B cell (primary cell): Measurements from ENCODE around the gene ELAVL2. TPM values are rescaled to one million over a fixed set of nuclear protein-coding genes. Genes with fewer than 3 reads are reported as not detected.

Experiments used
- ATAC-seq: fragments of 200-7000 bp; cut with Tn5 transposase; one replicate; pipeline ENCODE4 v1.10.0; 2021; ENCODE audit warnings: low read depth, mild to moderate bottlenecking, moderate number of reproducible peaks, moderate library complexity
- CTCF ChIA-PET: fragments of 350-600 bp; sonication (Branson Sonifier 250); formaldehyde crosslinking; loops from one replicate; lab custom pipeline; 2021; ENCODE audit warnings: antibody characterized with exemption, inconsistent platforms; lab: Charles Lee
- POLR2A ChIA-PET: fragments of 350-600 bp; sonication (Branson Sonifier 250); formaldehyde crosslinking; loops from one replicate; lab custom pipeline; 2021; ENCODE audit warnings: antibody characterized with exemption; lab: Charles Lee
- DNase-seq: peaks from one replicate; pipeline ENCODE4 v3.0.0; 2013
- H2AFZ ChIP-seq: 2 replicates; pipeline ENCODE4 v1.6.1; 2012; ENCODE audit warnings: mild to moderate bottlenecking, low read depth, low read length; ENCODE audit not compliant: insufficient read depth, poor library complexity, severe bottlenecking
- H3K27ac ChIP-seq, 2 donors: 1 replicate in 1 of 2; 2 replicates in 1 of 2; pipeline ENCODE4 v1.5.1; 2012 to 2013; ENCODE audit warnings: low read length in 2 of 2, mild to moderate bottlenecking in 2 of 2, moderate library complexity in 1 of 2
- H3K27me3 ChIP-seq, 4 experiments: fragments of 200-600 bp in 1 of 4; sonication (generic) in 1 of 4; replicated peaks in 1 of 4; 1 replicate in 2 of 4; 2 replicates in 2 of 4; pipeline versions ENCODE4 v1.6.1 to v1.7.0; 2013 to 2016; ENCODE audit warnings: low read length in 3 of 4, mild to moderate bottlenecking in 2 of 4, mixed read lengths in 1 of 4, moderate library complexity in 1 of 4; ENCODE audit not compliant: insufficient read depth in 4 of 4, control insufficient read depth in 3 of 4; ENCODE audit errors: control extremely low read depth in 1 of 4
- H3K36me3 ChIP-seq, 2 experiments: replicated peaks in 1 of 2; 1 replicate in 1 of 2; 2 replicates in 1 of 2; pipeline versions ENCODE4 v1.6.1 to v1.7.1; 2013; ENCODE audit warnings: low read length in 1 of 2; ENCODE audit not compliant: insufficient read depth in 2 of 2, control insufficient read depth in 1 of 2; ENCODE audit errors: control extremely low read depth in 1 of 2, extremely low read depth in 1 of 2
- H3K4me1 ChIP-seq, 2 donors: fragments of 200-600 bp in 1 of 2; sonication (generic) in 1 of 2; 1 replicate in 1 of 2; 2 replicates in 1 of 2; pipeline versions ENCODE4 v1.5.1 to v1.6.1; 2013 to 2017; ENCODE audit warnings: low read length in 2 of 2; ENCODE audit not compliant: control insufficient read depth in 2 of 2, insufficient read depth in 2 of 2
- H3K4me2 ChIP-seq: replicated peaks from 2 replicates; pipeline ENCODE3; 2012; ENCODE audit warnings: mild to moderate bottlenecking, low read depth, low read length; ENCODE audit not compliant: poor library complexity, severe bottlenecking
- H3K4me3 ChIP-seq, 5 experiments: fragments of 200-600 bp in 1 of 5; sonication (generic) in 1 of 5; 1 replicate in 3 of 5; 2 replicates in 2 of 5; pipeline versions ENCODE4 v1.5.1 to v1.7.0; 2011 to 2016; ENCODE audit warnings: low read length in 4 of 5, mild to moderate bottlenecking in 4 of 5, low read depth in 2 of 5, control low read depth in 1 of 5, moderate library complexity in 1 of 5; ENCODE audit not compliant: insufficient read depth in 1 of 5; ENCODE audit errors: control extremely low read depth in 1 of 5, extremely low read depth in 1 of 5
- H3K79me2 ChIP-seq: fragments of 200-600 bp; sonication (generic); one replicate; pipeline ENCODE4 v1.6.0; 2016; ENCODE audit warnings: low read length; ENCODE audit not compliant: control insufficient read depth, insufficient read depth
- H3K9ac ChIP-seq: fragments of 200-600 bp; sonication (generic); 2 replicates; pipeline ENCODE4 v1.6.1; 2017; ENCODE audit warnings: mild to moderate bottlenecking, low read length, moderate library complexity
- H3K9me3 ChIP-seq, 3 donors: one replicate each; pipeline versions ENCODE4 v1.6.1 to v1.7.1; 2013; ENCODE audit warnings: low read length in 2 of 3; ENCODE audit not compliant: control insufficient read depth in 2 of 3, insufficient read depth in 1 of 3; ENCODE audit errors: control extremely low read depth in 1 of 3
- H4K20me1 ChIP-seq: 2 replicates; pipeline ENCODE4 v1.6.0; 2012; ENCODE audit warnings: mild to moderate bottlenecking, low read length; ENCODE audit not compliant: insufficient read depth, control insufficient read depth, poor library complexity, severe bottlenecking
- H3K27ac Mint-ChIP-seq: one replicate; pipeline ENCODE4 v1.8.0; 2021; ENCODE audit warnings: mixed read lengths
- H3K27me3 Mint-ChIP-seq: one replicate; pipeline ENCODE4 v1.8.0; 2021; ENCODE audit warnings: mixed read lengths
- H3K4me1 Mint-ChIP-seq: one replicate; pipeline ENCODE4 v1.8.0; 2021; ENCODE audit warnings: mixed read lengths
- H3K4me3 Mint-ChIP-seq: one replicate; pipeline ENCODE4 v1.8.0; 2021; ENCODE audit warnings: mixed read lengths
- H3K9me3 Mint-ChIP-seq: one replicate; pipeline ENCODE4 v1.8.0; 2022; ENCODE audit warnings: mixed read lengths; ENCODE audit not compliant: insufficient read depth
- CTCF ChIP-seq: fragments of 200-600 bp; IDR thresholded peaks from one replicate; pipeline ENCODE4 v1.8.0; 2022; ENCODE audit warnings: antibody characterized with exemption, mild to moderate bottlenecking
- EZH2 ChIP-seq: IDR thresholded peaks from 2 replicates; pipeline ENCODE4 v1.6.1; 2012; ENCODE audit warnings: borderline replicate concordance, low read depth, mild to moderate bottlenecking, moderate library complexity, low read length; ENCODE audit not compliant: insufficient read depth, poor library complexity, severe bottlenecking
- WGBS: methylation state at CpG from one replicate; pipeline ENCODE4 v1.1.5; 2013; ENCODE audit warnings: missing lambda C conversion rate; ENCODE audit not compliant: insufficient coverage; 5-methylcytosine and 5-hydroxymethylcytosine counted together
- intact Hi-C: fragments of 100-400 bp; cut with micrococcal nuclease; formaldehyde crosslinking; loops from one replicate; pipeline ENCODE4 v1.10.0; 2022
- polyA plus RNA-seq: library from polyadenylated mRNA; depleted of rRNA; stranded (reverse); fragments of >200 nt; gene quantifications from 2 replicates; pipeline ENCODE4 v1.2.3, GENCODE V29; 2012
- total RNA-seq, 2 donors: library from RNA; stranded (reverse); fragments of 120-200 nt in 1 of 2; gene quantifications; 1 replicate in 1 of 2; 2 replicates in 1 of 2; pipeline versions ENCODE4 v1.2.3 to v1.2.4, GENCODE V29; 2013 to 2022

Gene ELAVL2
- total and polyA plus RNA-seq, 2 donors (not counting 1 experiment from before 2014, with no cell fraction given): not detected

DNA sequence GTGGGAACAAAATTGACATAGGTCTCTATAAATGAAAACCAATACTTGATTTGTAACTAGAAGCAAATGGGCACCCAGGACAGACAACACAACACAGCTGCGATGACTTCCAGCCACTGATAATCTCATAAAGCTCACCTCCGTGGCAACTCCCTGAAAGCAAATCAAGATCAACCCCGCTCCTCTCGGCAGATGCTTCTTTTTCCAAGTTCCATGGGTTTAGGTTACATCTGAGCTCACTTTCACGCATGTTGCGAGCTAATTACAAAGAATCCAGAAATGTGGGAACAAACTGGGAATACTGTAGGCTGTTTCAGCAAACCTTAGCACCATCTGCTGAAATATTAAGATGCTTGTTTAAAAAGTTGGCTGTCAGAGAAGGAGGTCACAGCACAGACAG is 153.9 kb downstream of the ELAVL2 start:
- Histone ChIP-seq H3K4me2 (no peak overlapping the region), H3K4me1 (no peaks in the 10 kb centered on the region), H2AFZ (no peak overlapping the region), H3K9ac (no peak overlapping the region), H3K27me3 (no peaks in the 10 kb centered on the region), H3K27ac (no peak overlapping the region), H4K20me1 (no peaks in the 10 kb centered on the region), H3K36me3 (no peaks in the 10 kb centered on the region), H3K4me3 (no peak overlapping the region), H3K79me2 (no peaks in the 10 kb centered on the region), H3K9me3 (no peaks in the 10 kb centered on the region)
- TF ChIP-seq EZH2 (no peak), CTCF (no peak)
- Mint-ChIP-seq H3K27ac (no peak overlapping the region), H3K4me1 (no peaks in the 10 kb centered on the region), H3K4me3 (no peak overlapping the region), H3K9me3 (no peaks in the 10 kb centered on the region), H3K27me3 (no peaks in the 10 kb centered on the region)
- CTCF ChIA-PET: no interaction called here
- DNase-seq (no peak), ATAC-seq (no peak)
- POLR2A ChIA-PET: no interaction called here
- WGBS: 88% methylated on average over 2 of the region's 6 CpGs
- intact Hi-C loops: no loop called here

- WGBS: no CpG with 5 or more reads among the region's 1 CpG
Measured at GRCh38 chr9:23669776-23670175, 156.3 kb downstream of the ELAVL2 start.

More at GRCh38 chr9:23669776-23670175, 156.3 kb downstream of the ELAVL2 start:
- ATAC-seq: no peak
- no peaks in the 10 kb centered on the region for H4K20me1 ChIP-seq
- no peaks in the 10 kb centered on the region for H3K4me1 Mint-ChIP-seq
- no peaks in the 10 kb centered on the region for H3K79me2 ChIP-seq
- ChIA-PET CTCF (no interaction called here), POLR2A (no interaction called here)
- H3K4me2 ChIP-seq: no peak overlapping the region
- H3K27me3 ChIP-seq: no peaks in the 10 kb centered on the region
- no peaks in the 10 kb centered on the region for H3K4me1 ChIP-seq
- no peaks in the 10 kb centered on the region for H3K9me3 ChIP-seq
- H3K9ac ChIP-seq: no peak overlapping the region
- no peaks in the 10 kb centered on the region for H3K27me3 Mint-ChIP-seq
- TF ChIP-seq CTCF: no peak
- no peak for TF ChIP-seq EZH2
- H3K4me3 Mint-ChIP-seq: no peak overlapping the region
- no peaks in the 10 kb centered on the region for H3K9me3 Mint-ChIP-seq
- no peak overlapping the region for H2AFZ ChIP-seq
- no peak overlapping the region for H3K27ac Mint-ChIP-seq
- H3K4me3 ChIP-seq: no peak overlapping the region
- intact Hi-C loops: no loop called here
- DNase-seq: no peak
- no peak overlapping the region for H3K27ac ChIP-seq
- H3K36me3 ChIP-seq: no peaks in the 10 kb centered on the region
